GM12873 (cell line): Measurements from ENCODE around the gene SLC29A3.

Experiments
- CTCF ChIP-seq: IDR thresholded peaks from 2 replicates; pipeline ENCODE4 v1.5.1; 2012; ENCODE audit warnings: low read depth, mild to moderate bottlenecking, moderate library complexity, low read length, control low read depth; ENCODE audit not compliant: insufficient read depth; ENCODE audit errors: missing control alignments

SLC29A3 gene

GRCh38 chr10:71280825-71281224, 38.2 kb upstream of the SLC29A3 start:
- TF ChIP-seq CTCF: no peak

GRCh38 chr10:71281646-71282322, 37.3 kb upstream of the SLC29A3 start:
- TF ChIP-seq CTCF: no peak

GRCh38 chr10:71282323-71282680, 36.8 kb upstream of the SLC29A3 start:
- TF ChIP-seq CTCF: no peak

- no peak for TF ChIP-seq CTCF
Observed at GRCh38 chr10:71283410-71283809, 35.6 kb upstream of the SLC29A3 start.

GRCh38 chr10:71283876-71284275, 35.2 kb upstream of the SLC29A3 start:
- no peak for TF ChIP-seq CTCF

GRCh38 chr10:71284544-71285179, 34.4 kb upstream of the SLC29A3 start:
- TF ChIP-seq CTCF: no peak

- peak; percentile 80 for TF ChIP-seq CTCF
Observed at GRCh38 chr10:71285180-71285545, 33.9 kb upstream of the SLC29A3 start.
